Urothelium cell line (cell line): Measurements from ENCODE around the gene SLC16A5.
"Not testable (repeated sequence)": the region's sequence is repeated elsewhere in the genome, so short reads cannot be mapped to it uniquely, and the experiment has no call there.

Experiments
- DNase-seq: peaks from one replicate; pipeline ENCODE4 v3.0.0; 2011; ENCODE audit warnings: low spot score, mixed read lengths
- FAIRE-seq: peaks from 2 replicates; lab custom pipeline; 2011; peaks lifted over from hg19 to GRCh38; lab: Jason Lieb, UNC

Gene SLC16A5

DNA sequence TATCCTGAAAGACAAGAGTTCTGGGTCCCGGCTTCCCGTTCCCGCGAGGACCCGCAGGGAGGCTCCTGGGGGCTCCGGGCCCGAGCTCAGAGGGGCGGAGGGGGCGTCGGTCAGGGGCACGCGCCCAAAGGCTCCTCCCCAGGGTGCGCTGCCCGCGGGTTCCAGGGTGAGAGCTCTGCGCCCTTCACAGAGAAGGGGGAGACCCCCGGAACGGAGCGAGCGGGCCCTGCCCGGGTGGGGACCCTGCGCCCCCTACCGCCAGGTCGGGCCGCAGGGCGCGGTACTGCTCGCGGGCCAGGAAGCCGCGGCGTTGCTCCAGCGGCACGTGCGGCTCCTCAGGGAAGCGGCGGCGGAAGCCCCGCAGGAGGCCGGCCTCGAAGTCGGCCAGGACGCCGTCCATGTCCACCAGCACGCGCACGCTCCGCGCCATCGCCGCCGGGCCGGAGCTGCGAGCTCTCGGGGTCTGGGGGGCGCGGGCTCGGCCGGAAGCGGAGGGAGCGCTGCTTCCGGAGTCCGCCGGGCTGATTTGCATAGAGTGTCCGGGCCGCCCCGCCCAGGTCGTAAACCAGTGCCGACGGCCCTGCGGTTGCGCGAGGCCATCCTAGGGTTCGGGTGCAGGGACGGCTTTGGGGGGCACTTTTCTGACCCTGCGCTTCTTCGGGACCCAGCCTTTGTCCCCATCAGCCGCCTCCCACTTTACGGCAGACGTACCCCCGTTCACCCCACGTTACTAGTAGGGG is 43.7 kb downstream of the SLC16A5 start, which contains the start of gene NT5C:
NT5C (minus strand) TSS at position 465 of the 740 bp plus-strand sequence; CDS start at position 430, 35 bp downstream.
- FAIRE-seq: peak; percentile 50
- DNase-seq: peak; percentile 94

DNA sequence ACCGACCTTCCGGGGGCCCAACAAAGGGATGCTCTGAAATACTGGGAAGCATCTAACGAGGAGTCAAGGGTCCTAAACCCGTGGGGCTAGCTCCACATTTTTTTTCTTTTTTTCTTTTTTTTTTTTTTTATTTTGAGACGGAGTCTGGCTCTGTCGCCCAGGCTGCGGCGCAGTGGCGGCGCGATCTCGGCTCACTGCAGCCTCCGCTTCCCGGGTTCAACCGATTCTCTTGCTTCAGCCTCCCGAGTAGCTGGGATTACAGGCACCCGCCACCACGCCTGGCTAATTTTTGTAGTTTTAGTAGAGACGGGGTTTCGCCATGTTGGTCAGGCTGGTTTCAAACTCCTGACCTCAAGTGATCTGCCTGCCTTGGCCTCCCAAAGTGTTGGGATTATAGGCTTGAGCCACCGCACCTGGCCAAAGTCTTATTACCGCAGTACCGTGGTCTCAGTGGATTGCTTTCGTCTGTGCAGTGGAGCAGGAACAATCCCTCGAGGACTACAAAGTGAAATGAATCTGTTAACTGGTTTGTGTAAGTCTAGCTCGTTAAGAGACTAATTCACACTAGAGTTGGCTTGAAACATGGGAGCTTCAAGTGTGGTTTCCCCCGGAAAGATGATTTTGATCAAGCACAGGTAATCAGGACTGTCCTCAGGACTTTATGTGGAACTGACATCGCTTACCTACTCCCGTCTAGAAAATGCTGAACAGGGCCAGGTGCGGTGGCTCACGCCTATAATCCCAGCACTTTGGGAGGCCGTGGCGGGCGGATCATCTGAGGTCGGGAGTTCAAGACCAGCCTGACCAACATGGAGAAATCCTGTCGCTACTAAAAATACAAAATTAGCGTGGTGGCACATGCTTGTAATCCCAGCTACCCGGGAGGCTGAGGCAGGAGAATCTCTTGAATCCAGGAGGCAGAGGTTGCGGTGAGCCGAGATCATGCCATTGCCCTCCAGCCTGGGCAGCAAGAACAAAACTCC is 44.6 kb downstream of the SLC16A5 start:
- FAIRE-seq, DNase-seq: not testable (repeated sequence)

DNA sequence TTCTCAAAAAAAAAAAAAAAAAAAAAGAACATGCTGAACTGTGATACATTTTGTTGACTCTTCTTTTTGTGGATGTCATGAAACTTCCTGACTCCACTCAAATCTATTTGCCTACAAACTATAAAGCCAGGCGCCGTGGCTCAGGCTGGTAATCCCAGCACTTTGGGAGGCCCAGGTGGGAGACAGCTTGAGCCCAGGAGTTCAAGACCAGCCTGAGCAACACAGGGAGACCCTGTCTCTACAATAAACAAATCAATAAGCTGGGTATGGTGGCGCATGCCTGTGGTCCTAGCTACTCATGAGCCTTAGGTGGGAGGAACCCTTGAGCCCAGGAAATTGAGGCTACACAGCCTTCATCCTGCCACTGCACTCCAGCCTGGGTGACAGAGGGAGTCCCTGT is 45.2 kb downstream of the SLC16A5 start:
- no peak for FAIRE-seq
- DNase-seq: no peak

DNA sequence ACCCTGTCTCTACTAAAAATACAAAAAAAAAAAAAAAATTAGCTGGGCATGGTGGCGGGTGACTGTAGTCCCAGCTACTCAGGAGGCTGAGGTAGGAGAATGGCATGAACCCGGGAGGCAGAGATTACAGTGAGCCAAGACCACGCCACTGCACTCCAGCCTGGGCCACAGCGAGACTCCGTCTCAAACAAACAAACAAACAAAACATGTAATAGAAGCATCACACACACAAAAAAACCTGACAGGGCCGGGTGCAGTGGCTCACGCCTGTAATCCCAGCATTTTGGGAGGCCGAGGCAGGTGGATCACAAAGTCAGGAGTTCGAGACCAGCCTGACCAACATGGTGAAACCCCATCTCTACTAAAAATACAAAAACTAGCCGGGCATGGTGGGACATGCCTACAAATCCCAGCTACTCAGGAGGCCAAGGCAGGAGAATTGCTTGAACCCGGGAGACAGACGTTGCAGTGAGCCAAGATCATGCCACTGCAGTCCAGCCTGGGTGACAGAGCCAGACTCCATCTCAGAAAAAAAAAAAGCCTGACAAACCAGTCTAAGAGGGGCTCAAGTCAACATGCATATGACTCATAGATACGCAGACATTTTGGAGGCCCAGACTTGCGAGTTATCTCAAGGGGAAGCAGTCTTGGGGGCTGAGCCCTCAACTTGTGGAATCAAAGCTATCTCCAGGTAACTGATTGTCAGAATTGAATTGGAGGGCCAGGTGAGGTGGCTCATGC is 46.0 kb downstream of the SLC16A5 start:
- FAIRE-seq, DNase-seq: not testable (repeated sequence)

DNA sequence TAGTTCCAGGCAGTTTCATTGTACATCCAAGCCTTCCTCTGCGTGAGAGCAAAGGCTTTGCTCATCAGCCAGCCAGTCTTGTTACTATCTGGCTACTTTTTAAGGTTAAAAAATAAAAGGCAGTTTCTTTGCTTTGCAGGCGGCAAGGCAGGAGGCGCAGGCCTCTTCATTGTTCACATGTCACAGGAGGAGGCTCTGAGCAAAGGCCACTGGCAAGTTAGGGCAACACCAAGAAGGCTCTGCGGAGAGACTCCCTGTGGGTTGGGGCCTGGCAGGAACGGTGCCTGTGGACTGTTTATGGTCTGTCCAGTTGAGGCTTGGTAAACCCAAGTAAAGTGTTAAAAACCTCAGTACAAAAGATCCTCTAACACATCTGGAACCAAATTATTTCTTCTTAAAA is 47.7 kb downstream of the SLC16A5 start:
- FAIRE-seq: no peak
- no peak for DNase-seq

DNA sequence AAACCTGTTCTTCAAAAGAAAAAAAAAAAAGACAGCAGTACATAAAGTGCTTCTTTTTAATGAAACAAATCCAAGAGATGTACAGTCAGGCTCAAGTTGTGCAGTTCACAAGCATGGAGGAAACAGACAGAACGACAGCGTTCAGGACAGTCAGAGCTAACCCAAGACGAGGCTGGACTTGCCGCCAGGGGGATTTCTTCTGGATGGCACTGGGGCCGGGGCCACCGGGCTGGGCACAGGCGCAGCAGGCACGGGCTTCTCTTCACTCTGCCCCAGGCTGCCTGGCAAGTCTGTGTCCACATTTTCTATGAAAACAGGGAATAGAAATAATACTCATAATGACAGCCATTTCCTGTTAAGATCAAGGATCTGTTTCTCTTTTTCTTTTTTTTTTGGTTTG is 48.2 kb downstream of the SLC16A5 start:
- FAIRE-seq: no peak

DNA sequence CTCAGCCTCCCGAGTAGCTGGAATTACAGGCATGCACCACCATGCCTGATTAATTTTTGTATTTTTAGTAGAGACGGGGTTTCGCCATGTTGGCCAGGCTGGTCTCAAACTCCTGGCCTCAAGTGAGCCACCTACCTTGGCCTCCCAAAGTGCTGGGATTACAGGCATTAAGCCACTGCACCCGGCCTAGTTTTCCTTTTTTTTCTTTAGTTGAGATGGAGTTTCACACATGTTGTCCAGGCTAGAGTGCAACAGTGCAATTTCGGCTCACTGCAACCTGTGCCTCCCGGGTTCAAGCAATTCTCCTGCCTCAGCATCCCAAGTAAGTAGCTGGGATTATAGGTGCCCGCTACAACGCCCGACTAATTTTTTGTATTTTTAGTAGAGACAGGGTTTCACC is 50.0 kb downstream of the SLC16A5 start:
- not testable (repeated sequence) for DNase-seq, FAIRE-seq

More for the DNA sequence above, 48.2 kb downstream of the SLC16A5 start:
- DNase-seq: no peak

DNA sequence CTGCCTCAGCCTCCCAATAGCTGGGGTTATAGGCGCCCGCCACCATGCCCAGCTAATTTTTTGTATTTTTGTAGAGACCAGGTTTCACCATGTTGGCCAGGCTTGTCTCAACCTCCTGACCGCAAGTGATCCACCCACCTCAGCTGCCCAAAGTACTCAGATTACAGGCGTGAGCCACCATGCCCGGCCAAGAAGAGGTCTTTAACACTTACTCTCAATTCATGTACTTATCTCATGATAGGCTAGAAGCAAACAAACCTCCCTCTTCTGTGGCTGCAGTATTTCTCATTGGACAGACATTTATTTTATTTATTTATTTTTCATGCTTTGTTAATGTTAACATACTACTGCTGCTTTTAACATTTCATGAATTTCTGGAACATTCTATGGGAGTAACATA is 50.8 kb downstream of the SLC16A5 start:
- FAIRE-seq (no peak), DNase-seq (no peak)

DNA sequence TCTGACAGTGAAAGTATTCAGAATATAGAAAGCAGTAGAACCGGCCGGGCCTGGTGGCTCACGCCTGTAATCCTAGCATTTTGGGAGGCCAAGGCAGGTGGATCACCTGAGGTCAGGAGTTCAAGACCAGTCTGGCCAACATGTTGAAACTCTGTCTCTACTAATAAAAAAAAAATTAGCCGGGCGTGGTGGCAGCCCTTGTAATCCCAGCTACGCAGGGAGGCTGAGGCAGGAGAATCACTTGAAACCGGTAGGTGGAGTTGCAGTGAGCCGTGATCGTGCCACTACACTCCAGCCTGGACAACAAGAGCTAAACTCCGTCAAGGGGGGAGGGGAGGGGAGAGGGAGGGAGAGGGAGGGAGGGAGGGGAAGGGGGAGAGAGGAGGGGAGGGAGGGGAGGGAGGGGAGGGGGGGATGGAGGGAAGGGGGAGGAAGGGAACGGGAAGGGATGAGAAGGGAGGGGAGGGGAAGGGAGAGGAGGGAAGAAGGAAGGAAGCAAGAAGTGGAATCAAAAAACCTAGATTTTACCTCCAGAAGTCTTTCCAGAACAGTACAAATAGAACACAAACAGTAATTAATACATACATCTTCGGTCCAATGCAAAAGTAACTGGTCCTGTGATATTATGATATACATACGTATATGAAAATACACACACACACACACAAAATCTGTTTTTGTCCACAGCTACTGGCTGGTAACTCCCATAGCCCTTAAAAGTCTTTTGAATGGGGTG is 54.6 kb downstream of the SLC16A5 start:
- FAIRE-seq: no peak
- DNase-seq: no peak

DNA sequence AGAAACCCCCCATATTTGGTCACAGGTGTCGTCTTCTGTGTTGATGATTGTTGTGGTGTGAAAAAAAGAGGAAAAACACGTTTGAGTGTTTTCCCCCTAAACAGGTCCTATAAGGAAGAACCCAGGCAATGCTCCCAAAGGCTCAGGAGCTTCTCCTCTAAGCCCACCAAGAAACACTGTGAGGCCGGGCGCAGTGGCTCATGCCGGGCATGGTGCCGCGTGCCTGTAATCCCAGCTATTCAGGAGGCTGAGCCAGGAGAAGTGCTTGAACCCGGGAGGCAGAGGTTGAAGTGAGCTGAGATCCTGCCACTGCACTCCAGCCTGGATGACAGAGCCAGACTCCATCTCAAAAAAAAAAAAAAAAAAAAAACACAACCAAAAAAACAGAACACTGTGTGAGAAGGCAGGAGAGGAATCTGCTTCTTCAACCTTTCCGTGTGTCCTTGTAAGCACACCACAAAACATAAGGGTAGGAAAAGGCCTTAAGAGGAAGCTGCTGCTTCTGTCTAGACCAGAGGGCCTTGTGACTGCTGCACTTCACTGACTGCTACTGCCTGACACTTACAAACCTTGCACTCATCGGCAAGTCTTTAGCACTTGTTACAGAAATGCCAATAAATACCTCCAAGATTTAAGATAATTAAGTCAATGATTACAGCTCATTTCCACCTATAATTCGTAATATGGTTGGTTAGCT is 57.2 kb downstream of the SLC16A5 start:
- FAIRE-seq (no peak), DNase-seq (no peak)

DNA sequence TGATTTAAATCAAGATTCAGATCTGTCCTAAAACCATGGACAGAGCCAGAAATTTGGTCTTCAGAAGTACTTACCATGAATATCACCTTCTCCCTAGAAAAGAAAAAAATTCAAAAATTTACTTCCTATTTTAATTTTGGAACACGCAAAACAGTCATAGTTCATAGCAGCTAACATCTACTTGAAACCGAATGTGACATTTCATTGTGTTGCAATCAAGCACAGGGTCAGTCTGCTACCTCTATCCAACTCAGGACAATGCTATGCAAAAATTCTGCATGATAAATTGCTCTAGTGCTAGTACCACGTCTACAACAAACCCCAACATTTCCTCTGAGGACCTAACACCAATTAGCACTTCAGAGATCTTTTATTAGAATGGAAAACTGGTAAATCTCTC is 58.8 kb downstream of the SLC16A5 start:
- DNase-seq (no peak), FAIRE-seq (no peak)

DNA sequence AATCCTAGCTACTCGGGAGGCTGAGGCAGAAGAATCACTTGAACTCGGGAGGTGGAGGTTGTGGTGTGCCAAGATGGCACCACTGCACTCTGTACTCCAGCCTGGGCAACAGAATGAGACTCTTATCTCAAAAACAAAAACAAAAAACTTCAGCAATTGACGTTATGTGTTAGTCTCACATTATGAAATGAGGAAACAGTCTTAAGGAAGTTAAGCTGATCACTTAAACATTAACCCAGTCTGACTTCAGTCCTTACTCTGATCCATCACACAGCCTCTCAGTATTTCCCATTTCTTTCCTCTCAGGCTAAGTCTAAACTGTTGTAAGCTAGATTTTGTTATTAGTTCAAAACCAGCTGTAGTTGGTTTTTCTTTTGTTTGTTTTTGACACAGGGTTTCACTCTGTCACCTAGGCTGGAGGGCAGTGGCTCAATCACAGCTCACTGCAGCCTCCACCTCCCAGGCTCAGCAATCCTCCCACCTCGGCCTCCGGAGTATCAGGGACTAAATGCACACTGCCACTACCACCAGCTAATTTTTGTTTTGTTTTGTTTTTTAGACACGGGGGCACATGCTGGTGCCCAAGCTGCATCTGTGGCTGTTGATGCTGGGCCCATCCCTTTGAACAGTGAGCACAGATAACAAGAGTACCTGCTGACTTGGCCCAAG is 60.3 kb downstream of the SLC16A5 start:
- FAIRE-seq: no peak
- no peak for DNase-seq

DNA sequence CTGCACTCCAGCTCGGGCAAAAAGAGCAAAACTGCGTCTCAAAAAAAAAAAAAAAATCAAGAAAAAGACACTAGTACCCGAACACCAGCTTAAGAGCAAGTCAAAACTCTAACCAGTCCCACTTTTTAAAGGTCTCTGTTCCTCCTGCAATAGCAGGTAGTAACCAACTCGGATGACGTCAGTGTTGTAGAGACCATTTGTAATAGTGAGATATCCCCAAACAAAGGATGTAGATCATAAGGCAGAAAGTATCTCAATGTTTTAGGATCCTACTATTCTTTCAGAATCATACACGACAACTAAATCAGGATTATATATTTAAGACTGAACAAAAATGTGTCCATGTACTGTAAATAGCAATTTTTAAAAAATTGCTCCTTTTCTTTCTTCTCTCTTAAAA is 64.2 kb downstream of the SLC16A5 start:
- no peak for DNase-seq
- no peak for FAIRE-seq

DNA sequence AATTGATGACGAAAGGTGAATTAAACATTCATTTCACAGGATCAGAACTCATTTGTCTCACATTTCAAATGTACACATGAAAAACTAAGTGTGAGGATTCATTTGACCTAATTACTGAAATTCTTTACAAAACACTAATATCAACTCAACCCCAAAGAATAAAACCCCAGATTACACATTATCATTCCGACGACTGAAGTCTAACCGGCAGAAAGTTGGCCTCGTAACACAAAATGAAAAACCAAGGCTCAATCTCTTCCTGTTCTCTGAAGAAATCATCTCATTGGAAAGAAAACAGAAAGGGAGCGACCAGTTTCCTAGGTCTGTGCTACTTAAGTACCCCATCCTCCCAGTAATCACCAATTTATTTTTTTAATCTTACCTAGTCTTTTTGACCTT is 64.8 kb downstream of the SLC16A5 start:
- FAIRE-seq: no peak
- no peak for DNase-seq

DNA sequence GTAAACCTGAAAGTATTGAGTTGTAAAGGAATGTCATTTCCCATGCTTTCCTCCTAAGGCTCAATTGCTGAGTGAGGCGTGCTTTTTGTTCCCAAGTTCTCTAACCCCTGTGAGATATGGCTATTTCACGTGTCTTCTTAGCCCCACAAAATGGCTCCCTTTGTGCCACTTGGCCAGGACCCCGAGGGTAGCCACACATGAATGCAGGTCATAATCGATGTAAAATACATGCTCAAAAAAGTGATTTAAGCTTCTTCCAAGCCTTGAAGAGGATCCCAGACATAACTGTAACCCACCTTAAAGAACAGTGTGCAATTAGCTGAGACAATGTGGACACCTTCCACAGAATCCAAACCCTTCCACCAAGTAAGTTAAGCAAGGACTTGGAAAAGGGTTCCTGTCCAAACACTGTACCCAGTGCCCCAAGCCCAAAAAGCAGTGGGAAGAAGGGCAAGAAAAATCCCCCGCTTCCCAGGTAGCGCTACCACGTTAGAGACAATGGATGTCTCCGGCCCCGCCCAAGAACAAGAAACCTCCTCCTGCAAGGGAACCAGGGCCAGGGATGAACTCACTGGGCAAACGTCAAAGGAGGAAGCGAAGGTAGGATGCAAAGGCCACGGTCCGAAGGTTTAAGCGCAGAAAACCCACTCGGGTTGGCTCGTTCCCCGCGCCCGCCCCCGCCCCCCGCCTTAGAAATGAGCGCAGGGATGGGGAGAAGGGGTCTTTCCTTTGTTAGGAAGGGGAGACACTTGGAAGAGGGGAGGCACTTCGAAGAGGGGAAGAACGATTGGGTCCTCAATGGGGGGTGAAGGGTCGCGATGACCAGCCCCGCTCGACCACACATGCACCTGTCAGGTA is 65.4 kb downstream of the SLC16A5 start:
- FAIRE-seq (no peak), DNase-seq (peak; percentile 60)

DNA sequence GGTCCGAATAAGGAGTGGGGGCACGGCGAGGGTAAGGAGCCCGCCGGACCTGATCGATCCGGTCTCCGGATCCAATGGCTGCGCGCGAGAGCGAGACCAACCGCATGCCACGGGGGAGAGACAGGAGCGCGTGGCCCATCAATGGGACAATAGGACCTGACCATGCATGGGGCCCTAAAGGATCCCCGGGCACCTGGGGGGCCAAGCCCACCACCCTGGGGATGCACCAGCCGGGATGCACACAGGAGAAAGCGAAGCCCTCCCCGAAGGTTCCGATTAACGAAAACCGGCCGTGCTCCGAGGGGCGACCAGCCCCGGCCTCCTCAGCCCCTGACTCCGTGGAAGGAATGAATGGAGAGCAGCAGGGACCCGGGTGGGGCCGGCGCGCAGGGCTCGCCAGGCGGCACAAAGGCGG is 66.0 kb downstream of the SLC16A5 start:
- no peak for FAIRE-seq
- DNase-seq: peak; percentile 36

DNA sequence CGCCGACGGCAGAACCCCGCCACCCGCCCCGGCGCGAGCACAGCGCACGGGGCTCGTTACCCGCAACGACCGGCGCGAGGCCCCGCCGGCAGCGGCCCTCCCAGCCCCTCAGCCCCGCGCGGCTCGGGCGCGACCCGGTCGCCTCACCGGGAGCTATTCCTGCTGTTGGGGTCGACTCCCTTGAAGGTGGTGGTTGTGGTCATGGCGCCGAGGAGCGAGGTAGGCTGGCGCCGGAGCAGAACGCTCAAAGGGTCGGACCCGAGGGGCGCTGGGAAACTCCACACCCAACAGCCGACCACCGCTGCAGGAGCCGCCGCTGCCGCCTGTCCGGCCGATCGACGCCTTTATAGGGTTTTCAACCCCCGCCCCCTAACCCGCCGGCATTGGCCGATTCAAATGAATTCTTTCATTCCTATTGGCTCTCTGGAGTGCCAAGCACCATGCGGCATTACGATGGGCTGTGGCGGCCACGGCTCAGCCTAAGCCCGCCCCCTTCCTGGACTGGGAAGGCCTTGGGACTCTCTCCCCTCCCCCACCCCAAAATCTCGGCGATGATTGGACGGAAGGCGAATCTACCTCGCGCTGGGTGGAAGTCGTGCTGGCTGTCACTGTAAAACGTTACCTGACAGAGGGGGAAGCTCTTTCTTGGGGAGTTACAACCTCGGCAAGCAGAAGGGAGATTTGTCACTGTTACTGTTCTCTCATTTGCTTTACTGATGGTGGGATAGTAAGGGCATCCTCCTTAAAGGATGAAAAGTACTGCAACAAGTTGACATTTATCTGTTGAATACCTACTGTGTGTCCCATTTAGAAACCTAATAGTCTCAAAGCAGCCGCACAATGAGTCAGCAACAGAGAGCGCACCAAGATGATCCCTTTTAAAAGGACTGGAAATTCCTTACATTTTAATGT is 66.7 kb downstream of the SLC16A5 start, which contains the start of gene JPT1:
JPT1 (minus strand) TSS at position 318 of the 912 bp plus-strand sequence; CDS start at position 203, 115 bp downstream.
- DNase-seq (peak; percentile 100), FAIRE-seq (peak; percentile 74)
